Nephron (organoid): ENCODE data around the gene SSNA1.
A peak's percentile ranks its signal among the peaks of the same experiment; 100 is the strongest.

ENCODE experiments used
- H3K27ac Mint-ChIP-seq, 3 experiments: 2 replicates each; pipeline ENCODE4 v1.8.0; 2020; ENCODE audit warnings: mixed read lengths in 3 of 3, mild to moderate bottlenecking in 2 of 3, moderate library complexity in 1 of 3
- H3K27me3 Mint-ChIP-seq: 2 replicates; pipeline ENCODE4 v1.8.0; 2021; ENCODE audit warnings: low read depth, mild to moderate bottlenecking, moderate library complexity, mixed read lengths
- H3K36me3 Mint-ChIP-seq: 2 replicates; pipeline ENCODE4 v1.8.0; 2020; ENCODE audit warnings: low read depth, mixed read lengths
- H3K4me1 Mint-ChIP-seq: 2 replicates; pipeline ENCODE4 v1.8.0; 2020; ENCODE audit warnings: mixed read lengths
- H3K4me3 Mint-ChIP-seq, 3 experiments: 2 replicates each; pipeline ENCODE4 v1.8.0; 2020; ENCODE audit warnings: mild to moderate bottlenecking in 3 of 3, mixed read lengths in 3 of 3, moderate library complexity in 2 of 3
- H3K9me3 Mint-ChIP-seq: 2 replicates; pipeline ENCODE4 v1.8.0; 2020; ENCODE audit warnings: mixed read lengths
- TF ChIP-seq, protein P1 (sequence below), 3 experiments: fragments of 200-600 bp; sonication (generic); IDR thresholded peaks; one replicate each; pipeline ENCODE4 v1.5.0; 2021; ENCODE audit warnings: antibody characterized with exemption in 3 of 3; ENCODE audit not compliant: unreplicated experiment in 3 of 3

The SSNA1 gene

DNA sequence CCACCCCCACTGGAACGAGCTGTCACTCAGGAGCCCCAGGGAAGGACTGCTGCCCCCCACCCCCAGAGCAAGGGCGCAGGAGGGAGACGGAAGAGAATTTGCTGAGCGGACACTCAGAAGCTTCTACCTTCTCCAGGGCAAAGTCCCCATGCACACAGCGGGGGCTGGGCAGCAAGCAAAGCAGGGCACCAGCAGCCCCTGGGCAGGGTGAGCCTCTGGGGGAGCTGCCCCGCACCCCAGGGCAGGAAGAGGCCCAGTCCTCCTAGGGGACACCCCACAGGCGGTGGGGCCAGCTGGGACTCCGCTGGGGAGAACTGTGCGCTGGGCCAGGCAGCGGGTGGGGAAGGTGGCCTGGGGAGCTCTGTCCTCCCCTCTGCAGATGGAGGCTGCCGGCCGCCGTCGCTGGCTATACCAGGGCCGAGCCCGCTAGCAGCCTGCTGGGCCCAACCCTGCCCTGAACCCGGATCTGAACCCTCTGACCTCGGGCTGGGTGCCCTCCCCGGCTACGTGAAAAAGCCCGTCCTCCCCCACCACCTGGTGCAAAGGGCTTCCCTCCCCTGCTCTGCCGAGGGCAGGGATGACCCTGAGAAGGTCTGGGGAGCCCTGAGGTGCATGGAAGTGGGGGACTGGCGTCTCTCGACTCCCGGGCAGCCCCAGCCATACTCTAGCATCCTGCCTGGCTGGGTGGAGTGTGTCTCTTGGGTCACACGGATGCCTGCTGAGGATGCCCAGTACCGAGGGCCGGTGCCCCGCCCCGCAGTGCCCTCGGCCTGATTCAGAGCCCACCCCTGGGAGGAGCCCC, 41.6 kb downstream of the SSNA1 start:
- TF ChIP-seq, protein P1, sequence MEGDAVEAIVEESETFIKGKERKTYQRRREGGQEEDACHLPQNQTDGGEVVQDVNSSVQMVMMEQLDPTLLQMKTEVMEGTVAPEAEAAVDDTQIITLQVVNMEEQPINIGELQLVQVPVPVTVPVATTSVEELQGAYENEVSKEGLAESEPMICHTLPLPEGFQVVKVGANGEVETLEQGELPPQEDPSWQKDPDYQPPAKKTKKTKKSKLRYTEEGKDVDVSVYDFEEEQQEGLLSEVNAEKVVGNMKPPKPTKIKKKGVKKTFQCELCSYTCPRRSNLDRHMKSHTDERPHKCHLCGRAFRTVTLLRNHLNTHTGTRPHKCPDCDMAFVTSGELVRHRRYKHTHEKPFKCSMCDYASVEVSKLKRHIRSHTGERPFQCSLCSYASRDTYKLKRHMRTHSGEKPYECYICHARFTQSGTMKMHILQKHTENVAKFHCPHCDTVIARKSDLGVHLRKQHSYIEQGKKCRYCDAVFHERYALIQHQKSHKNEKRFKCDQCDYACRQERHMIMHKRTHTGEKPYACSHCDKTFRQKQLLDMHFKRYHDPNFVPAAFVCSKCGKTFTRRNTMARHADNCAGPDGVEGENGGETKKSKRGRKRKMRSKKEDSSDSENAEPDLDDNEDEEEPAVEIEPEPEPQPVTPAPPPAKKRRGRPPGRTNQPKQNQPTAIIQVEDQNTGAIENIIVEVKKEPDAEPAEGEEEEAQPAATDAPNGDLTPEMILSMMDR (IDR thresholded peaks at IDR 0.05; ENCODE audit: unreplicated experiment in 3 of 3) = no peak
- no peaks in the 10 kb centered on the region for H3K36me3 Mint-ChIP-seq
- no peak overlapping the region for H3K4me3 Mint-ChIP-seq
- no peaks in the 10 kb centered on the region for H3K9me3 Mint-ChIP-seq
- peak overlapping the region in 2 of 3 experiments; percentile 72 to 73 for H3K27ac Mint-ChIP-seq
- H3K27me3 Mint-ChIP-seq = peaks cover 7% of the 10 kb centered on the region
- peaks cover 9% of the 10 kb centered on the region for H3K4me1 Mint-ChIP-seq

- Mint-ChIP-seq H3K36me3 (no peaks in the 10 kb centered on the region), H3K4me3 (no peak within 1 kb of the TSS), H3K9me3 (no peaks in the 10 kb centered on the region), H3K4me1 (peaks cover 9% of the 10 kb centered on the region), H3K27me3 (peaks cover 9% of the 10 kb centered on the region), H3K27ac (peak within 1 kb of the TSS in 2 of 3 experiments; percentile 72 to 73)
- TF ChIP-seq, protein P1 (IDR thresholded peaks at IDR 0.05; ENCODE audit: unreplicated experiment in 3 of 3) = no peak
Measured at GRCh38 chr9:137230705-137231371, 42.4 kb downstream of the SSNA1 start, which contains the start of gene SLC34A3. SLC34A3 (plus strand) TSS chr9:137230901; CDS start chr9:137231703, 802 bp downstream.

DNA sequence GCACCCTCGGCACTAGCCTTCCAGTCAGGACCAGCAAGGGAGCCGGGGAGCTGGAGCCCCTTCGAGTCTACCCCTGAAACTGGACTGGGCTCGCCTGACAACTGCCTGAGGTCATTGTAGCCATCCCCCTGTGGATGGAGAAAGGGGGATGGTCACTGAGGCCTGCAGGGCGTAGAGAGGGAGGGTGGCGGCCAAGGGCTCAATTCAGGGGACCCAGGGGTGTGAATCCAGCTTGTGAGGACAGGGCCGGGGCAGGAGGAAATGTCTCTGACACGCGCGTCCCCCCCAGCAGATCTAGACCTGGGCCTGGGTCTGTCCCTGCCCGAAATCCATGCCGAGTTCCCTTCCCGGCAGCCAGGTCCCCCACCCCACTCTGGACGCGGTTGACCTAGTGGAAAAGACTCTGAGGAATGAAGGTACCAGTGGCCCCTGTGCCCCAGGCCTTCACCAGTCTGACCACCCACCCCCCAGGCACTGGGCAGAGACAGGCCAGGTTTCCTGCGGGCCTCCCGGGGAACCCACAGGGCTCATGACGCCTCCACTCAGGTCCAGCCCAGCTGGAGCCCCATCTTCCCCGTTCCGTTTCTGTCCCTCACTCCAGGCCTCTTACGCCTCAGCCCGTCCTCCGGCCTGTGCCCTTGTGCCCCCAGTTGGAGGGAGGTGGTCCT, 43.0 kb downstream of the SSNA1 start:
- TF ChIP-seq, protein P1 (IDR thresholded peaks at IDR 0.05; ENCODE audit: unreplicated experiment in 3 of 3) = no peak
- Mint-ChIP-seq H3K9me3 (no peaks in the 10 kb centered on the region), H3K27me3 (peaks cover 9% of the 10 kb centered on the region), H3K36me3 (no peaks in the 10 kb centered on the region), H3K4me3 (no peak overlapping the region), H3K27ac (no peak overlapping the region), H3K4me1 (peaks cover 9% of the 10 kb centered on the region)

DNA sequence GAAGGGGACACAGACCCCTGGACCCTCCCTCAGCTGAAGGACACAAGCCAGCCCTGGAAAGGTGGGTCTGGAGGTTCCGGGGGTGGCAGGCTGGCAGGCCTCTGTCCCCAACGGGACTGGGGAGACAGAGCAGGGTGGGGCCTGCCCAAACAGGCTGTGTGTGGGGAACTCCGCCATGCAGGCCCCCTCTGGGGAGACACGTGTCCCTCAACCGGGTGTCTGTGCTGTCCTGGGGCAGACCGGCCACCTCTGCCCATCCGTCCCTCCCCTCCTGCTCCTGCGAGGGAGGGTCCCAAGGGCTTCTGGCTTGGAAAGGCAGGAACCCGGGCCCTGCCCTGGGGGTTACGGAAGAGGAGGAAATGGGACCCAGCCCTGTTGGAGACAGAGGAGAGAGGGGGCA, 43.6 kb downstream of the SSNA1 start:
- H3K36me3 Mint-ChIP-seq = no peaks in the 10 kb centered on the region
- H3K27ac Mint-ChIP-seq = no peak overlapping the region
- no peak overlapping the region for H3K4me3 Mint-ChIP-seq
- H3K4me1 Mint-ChIP-seq = peaks cover 9% of the 10 kb centered on the region
- no peaks in the 10 kb centered on the region for H3K9me3 Mint-ChIP-seq
- H3K27me3 Mint-ChIP-seq = peaks cover 9% of the 10 kb centered on the region
- TF ChIP-seq, protein P1 (IDR thresholded peaks at IDR 0.05; ENCODE audit: unreplicated experiment in 3 of 3) = no peak

DNA sequence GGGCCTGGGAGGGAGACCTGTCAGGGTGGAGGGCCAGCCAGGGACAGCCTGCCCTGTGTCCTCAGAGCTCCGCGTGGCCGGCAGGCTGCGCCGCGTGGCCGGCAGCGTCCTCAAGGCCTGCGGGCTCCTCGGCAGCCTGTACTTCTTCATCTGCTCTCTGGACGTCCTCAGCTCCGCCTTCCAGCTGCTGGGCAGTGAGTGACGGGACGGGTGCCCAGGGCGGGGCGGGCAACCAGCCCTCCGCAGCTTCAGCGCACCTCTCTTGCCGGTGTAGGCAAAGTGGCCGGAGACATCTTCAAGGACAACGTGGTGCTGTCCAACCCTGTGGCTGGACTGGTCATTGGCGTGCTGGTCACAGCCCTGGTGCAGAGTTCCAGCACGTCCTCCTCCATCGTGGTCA, 44.0 kb downstream of the SSNA1 start:
- no peak overlapping the region for H3K27ac Mint-ChIP-seq

More for the DNA sequence above, 44.0 kb downstream of the SSNA1 start:
- no peaks in the 10 kb centered on the region for H3K9me3 Mint-ChIP-seq
- peaks cover 8% of the 10 kb centered on the region for H3K27me3 Mint-ChIP-seq
- no peaks in the 10 kb centered on the region for H3K36me3 Mint-ChIP-seq
- H3K4me1 Mint-ChIP-seq = peaks cover 10% of the 10 kb centered on the region
- no peak overlapping the region for H3K4me3 Mint-ChIP-seq
- TF ChIP-seq, protein P1 (IDR thresholded peaks at IDR 0.05; ENCODE audit: unreplicated experiment in 3 of 3) = no peak
